ENCODE measurements around the gene SLCO4A1. TPM values are rescaled to one million over a fixed set of nuclear protein-coding genes. Genes with fewer than 3 reads are reported as not detected.

SLCO4A1 gene, protein sequence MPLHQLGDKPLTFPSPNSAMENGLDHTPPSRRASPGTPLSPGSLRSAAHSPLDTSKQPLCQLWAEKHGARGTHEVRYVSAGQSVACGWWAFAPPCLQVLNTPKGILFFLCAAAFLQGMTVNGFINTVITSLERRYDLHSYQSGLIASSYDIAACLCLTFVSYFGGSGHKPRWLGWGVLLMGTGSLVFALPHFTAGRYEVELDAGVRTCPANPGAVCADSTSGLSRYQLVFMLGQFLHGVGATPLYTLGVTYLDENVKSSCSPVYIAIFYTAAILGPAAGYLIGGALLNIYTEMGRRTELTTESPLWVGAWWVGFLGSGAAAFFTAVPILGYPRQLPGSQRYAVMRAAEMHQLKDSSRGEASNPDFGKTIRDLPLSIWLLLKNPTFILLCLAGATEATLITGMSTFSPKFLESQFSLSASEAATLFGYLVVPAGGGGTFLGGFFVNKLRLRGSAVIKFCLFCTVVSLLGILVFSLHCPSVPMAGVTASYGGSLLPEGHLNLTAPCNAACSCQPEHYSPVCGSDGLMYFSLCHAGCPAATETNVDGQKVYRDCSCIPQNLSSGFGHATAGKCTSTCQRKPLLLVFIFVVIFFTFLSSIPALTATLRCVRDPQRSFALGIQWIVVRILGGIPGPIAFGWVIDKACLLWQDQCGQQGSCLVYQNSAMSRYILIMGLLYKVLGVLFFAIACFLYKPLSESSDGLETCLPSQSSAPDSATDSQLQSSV
- total RNA-seq (2022; extraction: Qiagen RNA extraction; ENCODE audit: low read depth) = 4.5 to 9.1 TPM (median 8.6 TPM) in 5 replicates

DNA sequence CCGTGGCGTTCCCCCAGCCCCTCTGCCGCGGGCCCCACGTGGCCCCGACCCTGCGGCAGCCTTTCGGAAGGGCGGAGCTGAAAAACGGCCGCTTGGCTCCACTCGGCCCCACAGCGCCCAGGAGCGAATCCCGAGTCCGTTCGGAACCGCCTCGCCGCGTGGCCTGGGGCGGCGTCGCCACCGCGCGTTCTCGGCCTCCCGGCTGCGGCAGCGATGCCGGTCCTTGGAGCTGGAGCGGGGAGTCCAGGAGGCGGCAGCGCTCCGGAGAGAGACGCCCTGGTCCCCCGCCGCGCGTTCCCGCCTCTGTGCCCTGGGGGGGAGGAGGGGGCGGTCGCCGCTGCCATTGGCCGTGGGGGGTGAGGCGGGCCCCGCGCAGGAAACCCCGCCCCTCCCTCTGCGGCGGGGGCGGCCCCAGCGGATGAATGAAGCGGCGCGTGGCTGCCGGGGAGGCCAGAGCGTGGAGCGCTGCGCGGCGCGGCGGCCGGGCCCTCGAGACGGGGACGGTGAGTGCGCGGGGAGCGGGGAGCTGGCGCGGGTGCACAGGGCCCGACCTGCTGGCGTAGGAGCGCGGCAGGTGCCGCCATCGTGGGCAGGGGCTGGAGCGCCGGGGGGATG is at the start of gene SLCO4A1:
Gene SLCO4A1, plus strand, starts transcription at position 453 of the 615 bp plus-strand sequence. CDS start 13,952 bp downstream, outside the sequence.

GRCh38 chr20:62708591-62709536 is 66.6 kb downstream of the SLCO4A1 start, which contains the start of gene NTSR1:
Gene NTSR1 (plus strand): TSS chr20:62708836. CDS start chr20:62709208, 372 bp downstream.

Other genes starting within 250 kb of the SLCO4A1 start
- 4.5 to 5.9 TPM (median 5.1 TPM) in 5 replicates for gene CABLES2, start 235.2 kb upstream of the SLCO4A1 start, total RNA-seq (2022; extraction: Qiagen RNA extraction; ENCODE audit: low read depth)
- gene RBBP8NL, start 215.0 kb upstream of the SLCO4A1 start, total RNA-seq (2022; extraction: Qiagen RNA extraction; ENCODE audit: low read depth) = 0.03 to 0.05 TPM in 2 of 5 replicates, not detected in the others
- gene GATA5, start 166.5 kb upstream of the SLCO4A1 start, total RNA-seq (2022; extraction: Qiagen RNA extraction; ENCODE audit: low read depth) = 0.58 to 0.93 TPM (median 0.69 TPM) in 5 replicates
- 0.09 to 0.45 TPM (median 0.16 TPM) in 5 replicates for gene NTSR1, start 66.3 kb downstream of the SLCO4A1 start, total RNA-seq (2022; extraction: Qiagen RNA extraction; ENCODE audit: low read depth)
- 21.4 to 26.5 TPM (median 24.2 TPM) in 5 replicates for gene MRGBP, start 154.0 kb downstream of the SLCO4A1 start, total RNA-seq (2022; extraction: Qiagen RNA extraction; ENCODE audit: low read depth)
- gene OGFR, start 162.3 kb downstream of the SLCO4A1 start, total RNA-seq (2022; extraction: Qiagen RNA extraction; ENCODE audit: low read depth) = 39.8 to 50.5 TPM (median 45.6 TPM) in 5 replicates
- gene COL9A3, start 174.5 kb downstream of the SLCO4A1 start, total RNA-seq (2022; extraction: Qiagen RNA extraction; ENCODE audit: low read depth) = 0.40 to 0.72 TPM (median 0.50 TPM) in 5 replicates
- 3.8 to 5.2 TPM (median 4.5 TPM) in 5 replicates for gene TCFL5, start 219.3 kb downstream of the SLCO4A1 start, total RNA-seq (2022; extraction: Qiagen RNA extraction; ENCODE audit: low read depth)